ENCODE data around the gene MIB2.

Gene MIB2

DNA sequence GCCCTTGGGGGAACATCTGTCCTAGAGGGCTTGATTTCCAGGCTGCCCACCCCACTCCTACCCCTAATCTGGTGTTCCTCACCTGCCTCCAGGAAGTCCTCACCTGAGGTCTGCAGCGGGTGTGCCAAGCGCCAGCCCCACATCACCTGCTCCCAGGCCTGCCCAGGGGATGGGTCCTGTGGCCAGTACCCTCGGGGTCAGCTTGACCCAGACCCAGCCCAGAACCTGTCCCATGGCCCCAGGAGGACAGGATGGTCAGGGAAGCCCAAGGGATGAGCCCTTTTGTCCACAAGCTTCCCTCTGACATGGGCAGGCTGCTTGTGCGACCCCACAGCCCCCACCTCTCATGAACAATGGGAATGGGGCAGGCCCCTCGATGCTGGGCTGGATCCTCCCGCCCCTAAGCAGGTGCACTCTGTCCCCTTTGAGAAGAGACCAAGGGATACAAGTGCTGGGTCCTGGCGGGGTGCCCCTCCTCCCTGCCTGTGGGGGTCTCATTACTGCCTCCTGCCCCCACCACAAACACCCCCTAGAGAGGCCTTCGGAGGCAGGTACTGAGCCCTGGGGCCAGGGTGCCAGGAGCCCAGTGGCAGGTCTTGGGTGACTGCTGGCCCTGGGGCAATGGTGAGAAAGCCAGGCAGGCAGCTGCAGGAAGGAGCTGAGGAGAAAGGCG is 3.2 kb downstream of the MIB2 start:
- Mint-ChIP-seq H3K27me3 (no peaks in the 10 kb centered on the region), H3K4me3 (no peak overlapping the region), H3K4me1 (peaks cover 35% of the 10 kb centered on the region), H3K27ac (peak overlapping the region in 1 of 2 donors; percentile 3), H3K9me3 (no peaks in the 10 kb centered on the region)
- no peak for ATAC-seq
- no peak for DNase-seq

DNA sequence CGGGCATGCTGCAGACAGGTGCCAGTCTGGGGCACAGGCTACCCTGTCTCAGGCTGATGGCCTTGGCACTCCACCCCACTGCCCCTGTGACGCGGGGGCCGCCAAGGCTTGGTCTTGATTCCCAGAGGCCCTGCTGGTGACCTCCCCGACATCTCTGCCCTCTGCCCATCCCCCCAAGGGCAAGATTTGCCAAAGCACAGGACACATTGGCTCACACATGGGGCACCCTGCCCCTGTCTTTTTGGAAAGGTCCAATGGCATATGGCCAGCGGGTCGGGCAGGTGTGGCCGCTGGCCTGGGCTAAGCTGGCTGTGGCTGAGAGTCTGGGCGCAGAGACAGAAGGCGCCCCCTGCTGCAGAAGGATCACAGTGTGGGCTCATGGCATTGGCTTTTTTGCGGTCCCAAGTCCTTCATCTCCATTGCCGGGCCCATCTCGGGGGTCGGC is 4.6 kb downstream of the MIB2 start:
- DNase-seq = no peak
- ATAC-seq = no peak

DNA sequence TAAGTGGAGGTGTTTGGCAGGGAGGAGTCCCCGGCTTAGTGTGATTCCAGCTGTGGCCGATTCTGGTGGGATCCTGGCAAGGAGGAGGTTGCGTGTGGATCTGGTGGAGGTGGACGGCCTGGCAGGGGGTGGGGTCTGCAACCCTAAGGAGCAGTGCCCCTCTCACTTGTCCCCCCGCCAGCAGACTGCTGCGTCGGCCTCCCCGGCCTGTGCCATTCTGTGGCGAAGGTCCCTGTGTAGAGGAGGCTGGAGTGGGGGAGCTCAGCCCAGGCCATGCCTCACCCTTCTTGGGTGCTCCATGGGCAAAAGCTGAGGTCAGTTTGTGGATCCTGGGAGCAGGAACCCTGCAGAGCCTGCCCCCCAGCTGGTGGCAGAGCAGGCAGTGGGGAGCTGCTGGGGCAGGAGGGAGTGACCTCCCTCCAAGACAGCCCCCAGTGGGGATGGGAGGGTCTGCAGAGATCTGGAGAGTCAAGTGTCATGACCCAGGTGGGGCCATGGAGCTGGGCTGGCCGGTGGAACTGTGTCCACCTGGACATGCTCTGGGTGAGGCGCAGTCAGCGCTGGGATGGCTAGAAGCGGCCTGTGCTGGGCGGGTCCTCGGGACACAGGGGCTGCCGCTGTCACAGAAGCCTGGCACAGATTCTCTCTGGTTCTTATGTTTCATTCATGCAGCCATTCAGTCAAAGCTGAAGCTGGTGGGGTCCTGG is 5.3 kb downstream of the MIB2 start:
- DNase-seq (no peak), ATAC-seq (no peak)
- no peaks in the 10 kb centered on the region for H3K9me3 Mint-ChIP-seq
- no peaks in the 10 kb centered on the region for H3K27me3 Mint-ChIP-seq
- H3K27ac Mint-ChIP-seq = no peak overlapping the region
- peaks cover 31% of the 10 kb centered on the region for H3K4me1 Mint-ChIP-seq
- no peak overlapping the region for H3K4me3 Mint-ChIP-seq

More for the DNA sequence above, 4.6 kb downstream of the MIB2 start:
- no peak overlapping the region for H3K27ac Mint-ChIP-seq
- H3K9me3 Mint-ChIP-seq = no peaks in the 10 kb centered on the region
- no peaks in the 10 kb centered on the region for H3K27me3 Mint-ChIP-seq
- H3K4me1 Mint-ChIP-seq = peaks cover 26% of the 10 kb centered on the region
- H3K4me3 Mint-ChIP-seq = no peak overlapping the region

DNA sequence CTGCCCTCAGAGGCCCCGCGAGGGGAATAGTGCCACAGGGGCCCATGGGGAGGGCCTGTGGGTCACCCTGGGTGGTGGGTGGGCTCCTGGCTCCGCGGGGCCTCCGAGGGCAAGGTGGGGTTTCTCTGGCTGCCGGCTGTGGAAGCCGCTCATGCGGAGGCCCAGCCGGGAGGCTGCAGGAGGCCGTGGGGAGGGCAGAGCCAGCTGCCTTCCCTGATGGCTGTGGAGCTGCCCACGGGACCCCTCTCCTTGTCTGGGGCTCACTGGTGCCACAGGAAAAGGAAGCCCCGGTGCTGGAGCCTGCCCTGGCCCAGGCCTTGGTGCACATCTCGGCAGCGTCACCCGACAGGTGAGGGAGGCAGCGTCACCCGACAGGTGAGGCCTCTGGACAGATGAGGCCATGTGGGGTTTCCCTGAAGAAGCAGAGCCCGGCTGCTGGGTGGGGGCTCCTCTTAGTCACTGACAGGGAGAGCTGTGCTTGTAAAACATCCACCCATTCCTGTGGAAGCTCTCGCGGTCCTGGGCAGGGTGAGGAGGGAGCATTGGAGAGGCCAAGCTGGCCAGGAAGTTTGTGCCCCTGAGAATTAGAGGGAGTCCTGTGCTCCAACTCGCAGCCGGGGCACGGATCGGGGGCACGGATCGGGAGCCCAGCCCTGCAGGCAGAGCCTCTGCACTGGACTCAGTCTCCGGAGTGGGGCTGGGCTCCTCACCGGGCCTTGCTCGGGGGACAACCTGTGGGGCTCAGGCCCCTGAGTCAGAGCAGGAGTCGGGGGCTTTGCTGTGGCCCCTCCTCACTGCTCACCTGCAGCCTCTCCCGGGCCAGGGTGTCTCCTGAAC is 6.1 kb downstream of the MIB2 start:
- DNase-seq (no peak), ATAC-seq (no peak)
- Mint-ChIP-seq H3K27ac (no peak overlapping the region), H3K4me1 (peaks cover 35% of the 10 kb centered on the region), H3K9me3 (no peaks in the 10 kb centered on the region), H3K4me3 (no peak overlapping the region), H3K27me3 (no peaks in the 10 kb centered on the region)

DNA sequence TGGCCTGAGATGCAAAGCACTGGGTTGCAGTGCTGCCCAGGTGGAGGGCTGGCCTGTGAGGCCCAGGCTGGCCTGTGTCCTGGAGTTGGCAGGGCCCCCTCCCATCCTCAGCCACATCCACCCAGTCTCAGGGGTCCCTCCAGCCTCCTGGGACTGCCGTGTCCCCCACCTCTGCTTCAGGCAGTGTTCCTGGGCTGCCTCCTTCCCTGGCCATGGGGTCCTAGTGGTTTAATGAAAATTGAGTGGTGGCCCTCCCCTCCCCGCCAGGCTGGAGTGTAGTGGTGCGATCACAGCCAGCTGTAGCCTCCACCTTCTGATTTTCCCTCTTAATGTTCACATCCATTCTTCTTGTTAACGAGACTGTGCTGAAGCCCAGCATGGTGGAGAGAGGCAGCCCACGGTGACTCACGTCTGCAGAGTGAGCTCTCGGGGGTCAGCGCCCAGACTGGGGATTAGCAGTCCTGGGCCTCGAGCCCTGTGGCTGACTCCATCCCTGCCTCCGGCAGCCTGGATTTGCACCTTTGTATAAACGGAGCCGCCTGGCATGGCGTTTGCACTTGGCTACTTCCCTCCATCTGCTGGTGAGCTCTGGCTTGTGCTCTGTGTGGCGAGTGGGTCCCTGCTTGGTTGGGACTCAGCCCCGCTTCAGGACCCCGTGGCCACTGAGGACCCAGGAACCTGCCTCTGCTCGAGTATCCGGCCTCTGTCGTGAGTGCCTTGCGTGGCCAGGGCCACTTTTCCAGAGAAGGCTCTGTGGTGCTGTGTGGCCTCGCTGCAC is 6.9 kb downstream of the MIB2 start:
- Mint-ChIP-seq H3K27me3 (no peaks in the 10 kb centered on the region), H3K4me3 (no peak overlapping the region)
- ATAC-seq = no peak

DNA sequence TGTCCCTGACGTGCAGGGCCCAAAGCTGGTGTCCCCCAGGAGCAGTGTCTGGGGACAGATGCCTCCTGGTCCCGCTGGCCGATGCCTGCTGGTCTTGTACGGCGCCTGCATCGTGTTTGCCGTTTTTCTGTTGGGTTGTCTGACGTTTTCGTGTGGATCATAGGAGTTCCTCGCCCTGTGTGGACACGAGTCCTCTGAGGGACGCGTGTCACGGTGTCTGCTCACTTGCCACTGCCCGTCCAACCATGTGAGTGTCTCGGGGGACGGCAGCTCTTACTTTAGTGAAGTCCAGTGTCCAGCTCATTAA is 7.4 kb downstream of the MIB2 start:
- Mint-ChIP-seq H3K4me3 (no peak overlapping the region), H3K9me3 (no peaks in the 10 kb centered on the region), H3K4me1 (peaks cover 22% of the 10 kb centered on the region), H3K27ac (no peak overlapping the region), H3K27me3 (no peaks in the 10 kb centered on the region)
- ATAC-seq = no peak
- no peak for DNase-seq

More for the DNA sequence above, 6.9 kb downstream of the MIB2 start:
- Mint-ChIP-seq H3K4me1 (peaks cover 27% of the 10 kb centered on the region), H3K27ac (peak overlapping the region in 1 of 2 donors; percentile 19), H3K9me3 (no peaks in the 10 kb centered on the region)
- no peak for DNase-seq

DNA sequence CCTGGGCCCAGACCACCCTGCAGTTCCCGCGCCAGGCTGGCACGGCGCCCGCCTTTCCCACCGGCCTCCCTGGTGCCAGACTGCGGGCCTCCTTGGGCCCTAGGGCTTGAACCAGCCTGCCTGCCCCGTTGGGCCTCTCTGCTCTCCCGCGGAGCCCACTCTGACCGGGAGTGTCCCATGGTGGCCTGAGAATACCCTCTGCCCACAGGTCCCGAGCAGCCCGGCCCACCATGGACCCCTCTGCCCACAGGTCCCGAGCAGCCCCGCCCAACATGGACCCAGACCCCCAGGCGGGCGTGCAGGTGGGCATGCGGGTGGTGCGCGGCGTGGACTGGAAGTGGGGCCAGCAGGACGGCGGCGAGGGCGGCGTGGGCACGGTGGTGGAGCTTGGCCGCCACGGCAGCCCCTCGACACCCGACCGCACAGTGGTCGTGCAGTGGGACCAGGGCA is 7.9 kb downstream of the MIB2 start:
- peak; percentile 3 for ATAC-seq
- H3K4me3 Mint-ChIP-seq = no peak overlapping the region
- H3K4me1 Mint-ChIP-seq = peaks cover 25% of the 10 kb centered on the region
- no peak overlapping the region for H3K27ac Mint-ChIP-seq
- no peak for DNase-seq
- H3K27me3 Mint-ChIP-seq = no peaks in the 10 kb centered on the region
- no peaks in the 10 kb centered on the region for H3K9me3 Mint-ChIP-seq

DNA sequence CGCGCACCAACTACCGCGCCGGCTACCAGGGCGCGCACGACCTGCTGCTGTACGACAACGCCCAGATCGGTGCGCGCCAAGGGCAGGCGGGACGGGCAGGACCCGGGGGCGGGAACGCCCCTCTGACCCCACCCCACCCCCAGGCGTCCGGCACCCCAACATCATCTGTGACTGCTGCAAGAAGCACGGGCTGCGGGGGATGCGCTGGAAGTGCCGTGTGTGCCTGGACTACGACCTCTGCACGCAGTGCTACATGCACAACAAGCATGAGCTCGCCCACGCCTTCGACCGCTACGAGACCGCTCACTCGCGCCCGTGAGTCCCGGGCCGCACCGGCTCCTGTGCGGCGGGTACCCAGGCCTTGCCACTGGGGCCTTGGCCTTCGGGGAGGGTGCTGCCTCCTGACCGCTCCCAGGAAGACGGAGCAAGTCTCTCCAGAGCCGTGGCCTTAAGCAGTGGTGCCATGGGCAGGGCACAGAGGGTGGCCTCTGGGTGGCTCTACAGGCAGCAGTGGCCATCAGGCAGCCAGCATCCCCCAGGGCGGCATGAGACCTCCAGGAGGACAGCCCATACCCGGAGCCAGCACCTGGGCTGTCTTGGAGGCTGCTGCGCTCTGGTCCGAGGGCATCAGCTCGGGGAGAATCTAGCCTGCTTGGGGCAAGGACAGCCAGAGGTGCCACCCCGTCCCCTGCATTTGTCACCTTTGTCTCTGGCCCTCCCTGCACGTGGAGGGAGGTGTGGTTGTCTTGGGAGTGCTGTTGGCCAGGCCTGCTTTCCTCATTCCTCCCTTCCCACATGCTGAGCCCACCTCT is 8.5 kb downstream of the MIB2 start:
- peak; percentile 23 for ATAC-seq
- no peaks in the 10 kb centered on the region for H3K27me3 Mint-ChIP-seq
- H3K9me3 Mint-ChIP-seq = no peaks in the 10 kb centered on the region
- peaks cover 30% of the 10 kb centered on the region for H3K4me1 Mint-ChIP-seq
- H3K27ac Mint-ChIP-seq = no peak overlapping the region
- no peak for DNase-seq
- no peak overlapping the region for H3K4me3 Mint-ChIP-seq

DNA sequence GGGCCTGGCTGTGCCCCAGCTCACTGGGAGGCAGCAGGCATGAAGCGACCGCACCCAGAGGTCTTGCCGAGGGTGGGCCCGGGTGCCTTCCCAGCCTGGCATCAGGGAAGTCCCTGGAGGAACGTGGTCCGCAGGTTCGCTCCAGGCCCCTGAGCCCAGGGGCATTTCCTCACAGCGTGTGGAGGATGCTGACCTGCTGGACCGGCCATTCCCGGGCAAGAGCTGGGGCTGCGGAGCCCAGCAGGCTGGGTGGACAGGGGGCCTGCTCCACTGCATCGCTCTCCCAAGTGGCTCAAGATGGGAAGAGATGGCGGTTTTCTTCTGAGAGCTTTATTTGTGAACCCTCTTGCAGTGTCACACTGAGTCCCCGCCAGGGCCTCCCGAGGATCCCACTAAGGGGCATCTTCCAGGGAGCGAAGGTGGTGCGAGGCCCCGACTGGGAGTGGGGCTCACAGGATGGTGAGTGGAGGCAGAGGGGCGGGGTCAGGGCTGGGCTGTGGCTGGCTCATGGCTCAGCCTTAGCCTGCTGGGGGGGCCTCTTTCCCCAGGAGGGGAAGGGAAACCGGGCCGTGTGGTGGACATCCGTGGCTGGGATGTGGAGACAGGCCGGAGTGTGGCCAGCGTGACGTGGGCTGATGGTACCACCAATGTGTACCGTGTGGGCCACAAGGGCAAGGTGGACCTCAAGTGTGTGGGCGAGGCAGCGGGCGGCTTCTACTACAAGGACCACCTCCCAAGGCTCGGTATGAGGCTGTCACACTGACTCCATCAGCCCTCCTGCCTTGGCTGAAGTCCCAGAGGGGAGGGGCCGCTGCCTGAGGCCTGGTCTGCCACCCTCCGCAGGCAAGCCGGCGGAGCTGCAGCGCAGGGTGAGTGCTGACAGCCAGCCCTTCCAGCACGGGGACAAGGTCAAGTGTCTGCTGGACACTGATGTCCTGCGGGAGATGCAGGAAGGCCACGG is 9.4 kb downstream of the MIB2 start:
- no peak for ATAC-seq
- Mint-ChIP-seq H3K9me3 (no peaks in the 10 kb centered on the region), H3K27me3 (no peaks in the 10 kb centered on the region), H3K4me3 (no peak overlapping the region), H3K27ac (no peak overlapping the region), H3K4me1 (peaks cover 31% of the 10 kb centered on the region)
- no peak for DNase-seq

DNA sequence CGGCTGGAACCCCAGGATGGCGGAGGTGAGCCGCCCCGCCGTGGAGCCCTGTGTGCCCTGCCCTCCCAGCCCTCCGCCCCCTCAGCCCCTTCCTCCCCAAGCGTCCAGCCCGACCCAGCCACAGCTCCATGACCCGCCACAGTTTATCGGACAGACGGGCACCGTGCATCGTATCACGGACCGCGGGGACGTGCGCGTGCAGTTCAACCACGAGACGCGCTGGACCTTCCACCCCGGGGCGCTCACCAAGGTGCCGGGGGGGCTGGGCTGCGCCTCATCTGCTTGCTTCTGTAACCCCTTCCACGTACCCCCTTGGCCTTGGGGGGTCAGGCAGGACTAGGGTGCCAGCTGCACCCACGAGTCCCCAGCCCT is 10.1 kb downstream of the MIB2 start:
- no peaks in the 10 kb centered on the region for H3K9me3 Mint-ChIP-seq
- H3K4me1 Mint-ChIP-seq = peaks cover 38% of the 10 kb centered on the region
- ATAC-seq (no peak), DNase-seq (no peak)
- H3K4me3 Mint-ChIP-seq = no peak overlapping the region
- H3K27me3 Mint-ChIP-seq = peaks cover 5% of the 10 kb centered on the region
- H3K27ac Mint-ChIP-seq = no peak overlapping the region

DNA sequence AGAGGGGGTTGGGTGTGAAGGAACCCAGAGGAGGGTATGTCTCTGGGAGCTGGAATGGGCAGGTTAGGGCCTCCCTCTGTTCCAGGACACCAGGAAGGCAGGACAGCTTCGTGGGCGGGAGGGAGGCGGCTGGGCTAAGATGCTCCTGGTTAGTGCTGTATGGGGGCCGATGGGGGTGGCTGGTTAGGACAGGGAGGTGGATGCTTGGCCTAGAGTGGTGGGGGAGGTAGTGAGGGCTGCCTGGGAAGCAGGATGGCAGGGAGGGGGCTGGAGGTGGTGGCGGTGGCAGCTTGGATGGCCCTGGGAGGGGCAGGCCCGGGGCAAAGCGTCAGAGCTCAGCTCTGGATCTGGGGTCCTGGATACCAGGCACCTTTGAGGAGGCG is 10.5 kb downstream of the MIB2 start:
- H3K4me3 Mint-ChIP-seq = no peak overlapping the region
- ATAC-seq = no peak
- H3K4me1 Mint-ChIP-seq = peaks cover 40% of the 10 kb centered on the region
- DNase-seq = no peak
- no peak overlapping the region for H3K27ac Mint-ChIP-seq
- peaks cover 7% of the 10 kb centered on the region for H3K27me3 Mint-ChIP-seq
- no peaks in the 10 kb centered on the region for H3K9me3 Mint-ChIP-seq

DNA sequence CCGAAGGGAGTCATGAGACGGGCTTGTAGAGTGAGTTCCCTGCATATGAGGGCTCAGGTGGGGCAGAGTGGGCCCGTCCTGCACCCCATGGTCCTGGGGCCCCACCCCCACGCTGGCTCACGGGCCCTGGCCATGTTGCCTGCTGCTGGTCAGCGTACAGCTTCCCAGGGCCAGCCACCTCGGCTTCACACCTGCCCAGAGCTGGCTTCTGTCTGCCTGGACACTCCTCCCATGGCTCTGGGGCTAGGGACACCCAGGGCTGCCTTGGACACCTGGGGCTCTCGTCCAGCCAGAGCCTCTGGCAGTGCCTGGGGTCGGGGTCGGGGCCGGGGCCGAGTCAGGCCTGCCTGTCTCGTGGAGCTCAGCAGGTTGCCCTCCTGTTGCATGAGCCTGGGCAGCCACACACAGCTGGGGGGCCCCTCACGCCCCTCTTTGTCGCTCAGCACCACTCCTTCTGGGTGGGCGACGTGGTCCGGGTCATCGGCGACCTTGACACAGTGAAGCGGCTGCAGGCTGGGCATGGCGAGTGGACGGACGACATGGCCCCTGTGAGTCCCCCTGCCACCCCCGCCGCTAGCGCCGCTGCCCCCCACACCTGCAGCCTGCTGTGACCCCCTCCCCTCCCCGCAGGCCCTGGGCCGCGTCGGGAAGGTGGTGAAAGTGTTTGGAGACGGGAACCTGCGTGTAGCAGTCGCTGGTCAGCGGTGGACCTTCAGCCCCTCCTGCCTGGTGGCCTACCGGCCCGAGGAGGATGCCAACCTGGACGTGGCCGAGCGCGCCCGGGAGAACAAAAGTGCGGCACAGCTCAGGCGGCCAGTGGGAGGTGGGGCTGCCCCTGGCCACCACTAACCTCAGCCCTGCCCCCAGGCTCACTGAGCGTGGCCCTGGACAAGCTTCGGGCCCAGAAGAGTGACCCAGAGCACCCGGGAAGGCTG is 11.2 kb downstream of the MIB2 start:
- no peak overlapping the region for H3K27ac Mint-ChIP-seq
- no peak overlapping the region for H3K4me3 Mint-ChIP-seq
- H3K9me3 Mint-ChIP-seq = no peaks in the 10 kb centered on the region
- DNase-seq (no peak), ATAC-seq (no peak)
- H3K4me1 Mint-ChIP-seq = peaks cover 40% of the 10 kb centered on the region
- peaks cover 7% of the 10 kb centered on the region for H3K27me3 Mint-ChIP-seq

DNA sequence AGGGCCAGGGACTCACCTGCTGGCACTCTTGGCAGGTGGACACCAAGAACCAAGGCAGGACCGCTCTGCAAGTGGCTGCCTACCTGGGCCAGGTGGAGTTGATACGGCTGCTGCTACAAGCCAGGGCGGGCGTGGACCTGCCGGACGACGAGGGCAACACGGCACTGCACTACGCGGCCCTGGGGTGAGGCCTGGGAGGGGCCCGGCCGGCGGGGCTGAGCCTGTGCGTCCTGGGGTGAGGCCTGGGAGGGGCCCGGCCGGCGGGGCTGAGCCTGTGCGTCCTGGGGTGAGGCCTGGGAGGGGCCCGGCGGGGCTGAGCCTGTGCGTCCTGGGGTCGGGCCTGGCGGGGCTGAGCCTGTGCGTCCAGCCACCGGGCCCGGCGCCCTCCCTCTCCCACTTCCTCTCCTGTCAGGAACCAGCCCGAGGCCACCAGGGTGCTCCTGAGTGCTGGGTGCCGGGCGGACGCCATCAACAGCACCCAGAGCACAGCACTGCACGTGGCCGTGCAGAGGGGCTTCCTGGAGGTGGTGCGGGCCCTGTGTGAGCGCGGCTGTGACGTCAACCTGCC is 12.0 kb downstream of the MIB2 start:
- Mint-ChIP-seq H3K27me3 (peaks cover 7% of the 10 kb centered on the region), H3K9me3 (no peaks in the 10 kb centered on the region), H3K4me1 (peaks cover 40% of the 10 kb centered on the region), H3K27ac (no peak overlapping the region), H3K4me3 (no peak overlapping the region)
- ATAC-seq (no peak), DNase-seq (no peak)

Data from stimulated activated naive CD8-positive, alpha-beta T cell treated with anti-CD3 and anti-CD28 coated beads, Interleukin-15, amount 100 ng/mL, for 72 hours (primary cell).